Tibial nerve (tissue), 4 donors: ENCODE data around the gene VARS2. TPM values are rescaled to one million over a fixed set of nuclear protein-coding genes. Genes with fewer than 3 reads are reported as not detected.

Source experiments
- DNase-seq, 2 donors: peaks; one replicate each; pipeline ENCODE4 v3.0.0-alpha.2; 2019; ENCODE audit warnings: low spot score in 2 of 2
- H3K27ac ChIP-seq, 4 donors: fragments of 200-600 bp; sonication (generic) in 3 of 4; one replicate each; pipeline ENCODE4 v1.5.1; 2017 to 2019; ENCODE audit warnings: mild to moderate bottlenecking in 1 of 4
- H3K27me3 ChIP-seq, 2 donors: fragments of 200-600 bp; sonication (generic) in 1 of 2; one replicate each; pipeline versions ENCODE4 v1.5.1 to v1.6.0; 2017 to 2019
- H3K36me3 ChIP-seq, 3 donors: fragments of 200-600 bp; sonication (generic); one replicate each; pipeline ENCODE4 v1.5.1; 2018 to 2019
- H3K4me1 ChIP-seq, 4 donors: fragments of 200-600 bp; sonication (generic) in 3 of 4; one replicate each; pipeline ENCODE4 v1.5.1; 2017 to 2019
- H3K4me3 ChIP-seq, 4 donors: fragments of 200-600 bp; sonication (generic) in 3 of 4; one replicate each; pipeline ENCODE4 v1.5.1; 2017 to 2019; ENCODE audit warnings: mild to moderate bottlenecking in 1 of 4, moderate library complexity in 1 of 4
- H3K9me3 ChIP-seq, 4 donors: fragments of 200-600 bp; sonication (generic) in 3 of 4; one replicate each; pipeline ENCODE4 v1.5.1; 2017 to 2019
- CTCF ChIP-seq, 5 experiments: fragments of 200-600 bp in 3 of 5; fragments of 450-650 bp in 2 of 5; sonication (generic) in 3 of 5; IDR thresholded peaks; one replicate each; pipeline ENCODE4 v1.5.1; 2016 to 2019; ENCODE audit warnings: antibody characterized with exemption in 5 of 5, mild to moderate bottlenecking in 3 of 5, moderate library complexity in 2 of 5
- EP300 ChIP-seq, 2 donors: sonication (generic); formaldehyde crosslinking; IDR thresholded peaks; one replicate each; pipeline ENCODE4 v1.6.1; 2017; ENCODE audit warnings: antibody characterized with exemption in 2 of 2, mild to moderate bottlenecking in 1 of 2
- POLR2A ChIP-seq, 2 donors: fragments of 450-650 bp; IDR thresholded peaks; one replicate each; pipeline ENCODE4 v1.6.1; 2017; ENCODE audit warnings: antibody characterized with exemption in 2 of 2, mild to moderate bottlenecking in 2 of 2, moderate library complexity in 2 of 2
- WGBS, 2 donors: methylation state at CpG; one replicate each; pipeline ENCODE4 v1.1.5; 2018; 5-methylcytosine and 5-hydroxymethylcytosine counted together
- total RNA-seq, 4 donors: library from RNA; depleted of rRNA; stranded (reverse); fragments of >200 nt; gene quantifications; one replicate each; pipeline ENCODE4 v1.1.0, GENCODE V29; 2016

Gene VARS2
- total RNA-seq, 4 donors from 2014 or later = 22.6 to 26.2 (median 24.7) TPM

GRCh38 chr6:30889496-30889885 is 24.5 kb upstream of the VARS2 start:
- Histone ChIP-seq H3K36me3 (peaks cover 0 to 49% (median 3%) of the 10 kb centered on the region in 3 donors), H3K27me3 (no peaks in the 10 kb centered on the region), H3K9me3 (no peaks in the 10 kb centered on the region), H3K4me1 (peaks cover 0 to 58% (median 38%) of the 10 kb centered on the region in 4 donors), H3K27ac (peak overlapping the region in 3 of 4 donors; percentile 41 to 98 (median 64)), H3K4me3 (no peak overlapping the region)
- DNase-seq = no peak
- 63 to 82% methylated on average over 4 of the region's 4 CpGs for WGBS, 2 donors
- TF ChIP-seq POLR2A (IDR thresholded peaks at IDR 0.05) (no peak), CTCF (IDR thresholded peaks at IDR 0.05) (no peak), EP300 (IDR thresholded peaks at IDR 0.05) (no peak)

GRCh38 chr6:30889921-30890645 is 24.0 kb upstream of the VARS2 start:
- no peak for TF ChIP-seq POLR2A (IDR thresholded peaks at IDR 0.05)
- TF ChIP-seq EP300 (IDR thresholded peaks at IDR 0.05) = peak in 1 of 2 donors; percentile 20
- WGBS, 2 donors = 60 to 65% methylated on average over 14 of the region's 14 CpGs
- H3K4me3 ChIP-seq = no peak overlapping the region
- DNase-seq = peak in 1 of 2 donors; percentile 54
- H3K9me3 ChIP-seq = no peaks in the 10 kb centered on the region
- no peaks in the 10 kb centered on the region for H3K27me3 ChIP-seq
- H3K36me3 ChIP-seq = peaks cover 0 to 55% (median 3%) of the 10 kb centered on the region in 3 donors
- H3K27ac ChIP-seq = peak overlapping the region in 3 of 4 donors; percentile 41 to 64 (median 52)
- peaks cover 0 to 54% (median 35%) of the 10 kb centered on the region in 4 donors for H3K4me1 ChIP-seq

GRCh38 chr6:30890646-30891449 is 23.2 kb upstream of the VARS2 start:
- H3K4me3 ChIP-seq = no peak overlapping the region
- peak overlapping the region; percentile 41 to 64 (median 48) for H3K27ac ChIP-seq
- WGBS, 2 donors = 77 to 78% methylated on average over 8 to 12 of the region's 12 CpGs
- TF ChIP-seq CTCF (IDR thresholded peaks at IDR 0.05) (no peak), EP300 (IDR thresholded peaks at IDR 0.05) (no peak), POLR2A (IDR thresholded peaks at IDR 0.05) (no peak)
- no peaks in the 10 kb centered on the region for H3K9me3 ChIP-seq
- no peak for DNase-seq
- peaks cover 0 to 46% (median 28%) of the 10 kb centered on the region in 4 donors for H3K4me1 ChIP-seq
- no peaks in the 10 kb centered on the region for H3K27me3 ChIP-seq
- H3K36me3 ChIP-seq = peaks cover 0 to 63% (median 3%) of the 10 kb centered on the region in 3 donors

- no peaks in the 10 kb centered on the region for H3K9me3 ChIP-seq
- peak overlapping the region in 1 of 4 donors; percentile 52 for H3K27ac ChIP-seq
- peaks cover 0 to 68% (median 3%) of the 10 kb centered on the region in 3 donors for H3K36me3 ChIP-seq
- WGBS, 2 donors = 85 to 88% methylated on average over 4 of the region's 4 CpGs
- peaks cover 0 to 41% (median 24%) of the 10 kb centered on the region in 4 donors for H3K4me1 ChIP-seq
- H3K27me3 ChIP-seq = no peaks in the 10 kb centered on the region
- no peak for TF ChIP-seq EP300 (IDR thresholded peaks at IDR 0.05)
- TF ChIP-seq CTCF (IDR thresholded peaks at IDR 0.05) = no peak
- TF ChIP-seq POLR2A (IDR thresholded peaks at IDR 0.05) = no peak
- DNase-seq = no peak
- H3K4me3 ChIP-seq = no peak overlapping the region
Observed at GRCh38 chr6:30891450-30891723, 22.7 kb upstream of the VARS2 start.

- WGBS, 2 donors = 82 to 88% methylated on average over 15 to 21 of the region's 21 CpGs
- Histone ChIP-seq H3K27me3 (no peaks in the 10 kb centered on the region), H3K4me3 (no peak overlapping the region), H3K9me3 (no peaks in the 10 kb centered on the region), H3K4me1 (peaks cover 0 to 35% (median 18%) of the 10 kb centered on the region in 4 donors), H3K36me3 (peaks cover 0 to 74% (median 3%) of the 10 kb centered on the region in 3 donors), H3K27ac (no peak overlapping the region)
- TF ChIP-seq CTCF (IDR thresholded peaks at IDR 0.05) (no peak), EP300 (IDR thresholded peaks at IDR 0.05) (no peak), POLR2A (IDR thresholded peaks at IDR 0.05) (no peak)
- no peak for DNase-seq
Observed at GRCh38 chr6:30891816-30892538, 22.1 kb upstream of the VARS2 start.
